Amniotic stem cell (primary cell): Measurements from ENCODE around the gene SMYD3.
"Not testable (repeated sequence)": the region's sequence is repeated elsewhere in the genome, so short reads cannot be mapped to it uniquely, and the experiment has no call there.

Experiments
- DNase-seq: peaks from one replicate; lab custom pipeline; 2025; lab: John Stamatoyannopoulos, UW

The SMYD3 gene

DNA sequence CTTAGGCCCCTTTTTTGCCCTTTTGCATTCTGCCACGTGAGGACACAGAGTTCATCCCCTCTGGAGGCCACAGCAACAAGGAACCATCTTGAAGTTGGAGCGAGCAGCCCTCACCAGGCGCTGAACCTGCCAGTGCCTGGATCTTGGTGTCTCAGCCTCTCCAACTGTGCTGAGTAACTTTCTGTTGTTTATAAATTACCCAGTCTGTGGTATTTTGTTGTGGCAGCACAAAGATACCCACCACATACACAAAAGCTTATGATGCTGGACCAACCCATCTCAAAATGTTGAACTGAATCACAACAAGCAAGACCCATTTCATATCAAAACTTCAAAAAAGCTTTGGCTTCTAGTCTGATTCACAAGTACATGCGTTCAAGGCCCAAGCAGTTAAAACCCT, 702.4 kb downstream of the SMYD3 start:
- no peak for DNase-seq

DNA sequence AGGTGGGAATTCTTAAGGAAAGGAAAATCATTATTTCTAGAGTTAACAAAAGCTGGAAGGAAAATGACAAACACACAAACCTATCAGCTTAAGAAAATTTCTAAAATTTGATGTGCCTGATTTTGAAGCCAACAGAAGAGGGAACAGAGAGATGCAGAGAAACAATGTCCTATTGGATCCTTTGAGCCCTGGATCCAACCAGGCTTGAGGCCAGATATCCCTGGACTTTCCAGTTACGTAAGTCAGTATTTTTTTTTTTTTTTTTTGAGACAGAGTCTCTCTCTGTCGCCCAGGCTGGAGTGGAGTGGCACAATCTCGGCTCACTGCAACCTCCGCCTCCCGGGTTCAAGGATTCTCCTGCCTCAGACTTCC, 703.4 kb downstream of the SMYD3 start:
- no peak for DNase-seq

DNA sequence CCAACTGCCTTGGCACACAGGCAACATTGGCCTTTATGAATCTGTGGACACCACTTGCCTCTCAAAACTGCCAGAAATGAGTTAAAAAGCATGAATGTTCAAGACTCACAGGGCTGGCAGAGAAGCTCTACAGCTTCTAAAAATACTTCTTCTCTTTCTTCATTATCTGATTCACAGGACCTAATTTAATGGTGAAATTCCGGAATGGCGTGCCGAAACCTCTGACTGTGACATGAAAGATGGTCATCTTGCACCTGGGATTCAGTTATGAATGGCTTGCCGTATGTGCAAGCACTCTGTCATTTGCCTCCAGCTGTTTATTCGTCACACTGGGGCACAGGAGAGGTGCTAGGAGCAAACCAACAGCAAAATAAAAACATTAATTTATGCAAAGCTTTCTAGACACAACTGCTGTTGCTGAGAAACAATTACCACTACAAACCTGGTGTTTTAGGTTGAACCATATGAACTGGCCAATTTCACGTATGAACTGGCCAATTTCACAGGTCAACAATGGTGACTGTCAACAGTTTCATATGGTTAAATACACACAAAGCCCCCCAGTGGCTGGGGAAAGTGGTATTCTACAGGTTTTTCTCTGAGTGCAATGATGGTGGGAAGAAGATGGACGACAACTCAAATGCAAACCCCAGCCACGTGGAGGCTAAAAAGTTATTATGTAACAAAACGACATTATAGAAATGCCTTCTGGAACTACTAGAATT, 704.0 kb downstream of the SMYD3 start:
- no peak for DNase-seq

DNA sequence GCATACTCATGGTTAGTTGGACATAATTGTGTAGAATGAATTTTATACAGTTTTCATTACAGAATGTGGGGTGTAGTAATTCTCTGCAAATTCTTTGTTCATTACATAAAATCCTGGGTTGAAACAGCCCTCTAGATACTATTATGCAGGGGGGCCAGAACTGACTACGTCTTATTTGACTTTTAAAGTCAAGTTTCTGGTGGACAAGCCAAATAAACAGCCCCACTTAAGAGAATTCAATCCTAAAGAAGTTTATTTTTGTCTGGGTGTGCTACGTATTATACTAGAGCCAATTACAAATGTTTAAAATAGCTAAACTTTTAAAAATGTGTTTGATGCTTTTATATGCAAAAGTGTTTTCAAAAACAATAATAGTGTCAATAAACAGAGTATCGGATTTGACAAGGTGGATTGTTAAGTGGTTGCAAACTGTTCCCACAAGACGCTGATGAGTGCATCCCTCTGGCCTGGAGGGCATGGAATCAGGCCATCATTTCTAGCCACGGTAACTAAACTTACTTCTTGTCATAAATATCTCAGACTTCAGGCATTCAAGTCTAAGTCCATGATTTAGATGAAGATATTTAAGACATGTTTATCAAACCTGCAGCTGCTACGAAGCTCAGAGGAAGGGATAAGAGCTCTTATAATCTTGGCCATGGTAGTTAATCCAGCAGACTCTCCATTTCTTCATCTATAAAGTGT, 706.0 kb downstream of the SMYD3 start:
- no peak for DNase-seq

DNA sequence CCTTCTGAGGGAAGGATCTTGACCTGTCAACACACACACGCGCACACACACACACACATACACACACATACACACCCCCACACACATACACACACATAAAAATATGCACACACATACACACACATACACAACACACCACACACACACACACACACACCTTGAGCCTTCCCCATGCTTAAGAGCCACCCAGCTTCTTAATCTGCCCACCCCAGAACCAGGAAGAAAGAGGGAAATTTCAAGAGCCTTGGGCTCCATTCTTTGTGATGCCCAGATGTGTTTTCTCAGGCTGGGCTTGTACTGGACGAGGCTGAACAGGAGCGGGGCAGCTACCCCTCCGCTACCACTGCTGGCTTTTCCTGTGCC, 708.7 kb downstream of the SMYD3 start:
- DNase-seq: no peak

DNA sequence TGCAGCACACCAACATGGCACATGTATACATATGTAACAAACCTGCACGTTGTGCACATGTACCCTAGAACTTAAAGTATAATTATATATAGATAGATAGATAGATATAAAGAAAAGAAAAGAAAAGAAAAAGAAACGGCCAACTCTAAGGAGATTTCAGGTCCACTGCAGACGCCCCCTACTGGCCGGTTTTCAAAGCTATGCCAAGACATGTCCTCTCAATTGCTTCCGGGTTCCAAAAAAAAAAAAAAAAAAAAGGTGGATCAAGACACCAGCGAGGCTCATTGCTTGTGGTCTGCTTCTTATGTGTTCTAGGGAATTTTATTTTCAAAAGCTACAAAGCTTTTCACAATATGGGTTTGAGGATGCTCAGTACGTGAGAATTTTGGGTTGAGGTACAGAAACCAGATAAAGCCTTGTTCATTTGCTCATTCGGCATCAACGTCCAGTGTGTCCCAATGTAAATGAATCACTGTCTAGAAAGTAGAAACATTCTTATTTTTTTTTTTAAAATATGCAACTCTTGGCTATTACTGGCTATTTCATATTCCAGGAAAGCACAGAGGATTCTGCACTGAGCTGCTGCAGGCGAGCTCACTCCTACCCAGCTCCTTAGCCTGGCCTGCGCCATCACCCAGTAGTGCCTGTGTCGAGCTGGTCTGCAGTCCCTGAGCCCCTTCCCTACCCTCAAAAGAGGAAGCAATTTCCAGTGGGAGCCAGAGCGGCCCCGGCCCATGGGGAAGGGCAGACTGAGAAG, 709.3 kb downstream of the SMYD3 start:
- DNase-seq: no peak

DNA sequence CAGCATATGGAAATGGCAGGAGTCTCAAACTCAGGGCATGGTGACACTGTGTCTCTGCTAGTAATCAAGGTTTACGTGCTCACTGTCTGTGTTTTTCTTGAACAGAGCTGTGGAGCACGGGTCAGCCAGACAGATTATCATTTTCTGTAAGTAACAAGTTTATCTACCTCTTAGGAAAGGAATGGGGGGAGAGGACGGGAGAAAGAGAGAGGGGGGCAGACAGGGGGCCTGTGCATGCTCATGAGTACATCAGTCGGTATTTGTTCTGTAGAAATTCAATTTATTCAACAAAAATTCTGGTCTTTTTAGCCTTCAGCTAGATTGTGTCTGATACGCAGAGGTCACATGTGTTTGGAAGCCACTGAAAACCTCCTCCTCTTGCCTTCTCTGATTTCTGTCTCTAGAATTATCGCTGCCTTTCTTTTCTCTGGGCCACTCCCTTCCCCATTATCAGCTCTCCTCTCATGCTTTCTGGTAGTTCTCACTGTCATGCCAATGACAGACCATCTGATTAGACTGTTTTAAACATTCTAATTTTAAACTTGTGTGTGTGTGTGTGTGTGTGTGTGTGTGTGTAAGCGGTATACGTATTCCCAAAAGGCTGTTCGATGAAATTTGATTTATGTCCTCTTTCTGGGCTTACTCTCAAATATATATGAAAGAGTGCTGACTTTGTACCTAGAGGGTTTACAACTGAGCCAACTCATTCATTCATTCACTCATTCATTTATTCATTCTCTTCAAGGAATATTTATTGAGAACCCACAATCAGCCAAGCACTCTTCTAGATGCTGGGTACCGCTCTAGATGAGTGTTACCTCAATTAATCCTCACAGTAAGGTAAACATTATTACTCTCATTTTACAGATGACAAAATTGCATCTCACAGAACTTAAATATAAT, 715.4 kb downstream of the SMYD3 start:
- no peak for DNase-seq

DNA sequence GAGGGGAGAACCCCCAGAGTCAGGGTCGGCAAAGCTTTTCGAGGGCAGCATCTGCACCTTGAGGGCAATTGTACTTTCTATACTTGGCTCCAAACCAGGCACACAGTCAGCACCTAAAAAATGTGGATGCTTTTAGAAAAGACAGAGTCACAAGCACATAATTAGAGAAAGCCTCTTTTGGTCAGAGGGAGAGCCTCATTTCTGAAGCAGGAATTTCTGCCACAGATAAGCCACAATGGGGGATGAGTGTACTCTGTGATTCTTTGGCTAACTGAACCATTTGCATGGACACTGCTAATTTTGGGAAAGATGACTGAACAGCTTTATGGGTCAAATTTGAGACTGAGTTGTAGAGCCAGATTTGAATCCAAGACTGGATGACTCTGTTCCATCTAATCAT, 716.6 kb downstream of the SMYD3 start:
- no peak for DNase-seq

DNA sequence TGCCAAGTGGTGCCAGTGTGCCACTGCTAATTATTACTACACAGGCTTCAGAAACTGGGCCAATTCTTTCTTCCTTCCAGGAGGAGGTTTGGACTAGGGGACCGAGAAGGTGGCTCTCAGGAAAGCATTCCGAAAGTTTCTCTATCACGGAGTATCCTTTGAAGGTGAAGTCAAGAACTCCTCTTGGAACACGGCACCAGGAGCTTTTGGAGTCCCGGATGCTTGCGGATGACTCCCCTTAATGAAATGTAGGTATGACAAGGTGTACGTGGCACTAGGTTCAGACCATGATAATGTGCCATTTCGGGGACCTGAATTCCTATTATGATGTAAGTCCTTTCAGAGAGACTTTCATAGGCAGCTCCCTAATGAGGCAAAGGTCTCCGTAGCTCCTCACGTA, 718.2 kb downstream of the SMYD3 start:
- no peak for DNase-seq

DNA sequence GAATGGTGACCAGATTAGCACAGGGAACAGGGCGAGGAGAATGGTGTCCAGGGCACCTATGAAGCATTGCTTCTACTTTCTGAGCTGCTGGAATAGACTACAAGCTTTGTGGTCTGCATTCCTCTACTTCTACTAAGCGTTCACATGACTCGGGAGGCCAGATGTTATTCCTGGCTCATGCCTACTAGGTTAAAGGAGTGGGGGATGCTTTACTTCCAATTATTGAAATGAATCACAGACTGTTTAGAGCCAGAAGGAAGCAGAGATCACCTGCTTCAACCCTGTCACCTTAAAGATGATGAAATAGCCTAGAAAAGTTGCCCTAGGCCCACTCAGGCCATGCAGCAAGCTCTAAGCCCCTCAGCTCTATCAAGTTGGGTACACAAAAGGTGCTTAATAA, 718.8 kb downstream of the SMYD3 start:
- DNase-seq: peak; percentile 85

DNA sequence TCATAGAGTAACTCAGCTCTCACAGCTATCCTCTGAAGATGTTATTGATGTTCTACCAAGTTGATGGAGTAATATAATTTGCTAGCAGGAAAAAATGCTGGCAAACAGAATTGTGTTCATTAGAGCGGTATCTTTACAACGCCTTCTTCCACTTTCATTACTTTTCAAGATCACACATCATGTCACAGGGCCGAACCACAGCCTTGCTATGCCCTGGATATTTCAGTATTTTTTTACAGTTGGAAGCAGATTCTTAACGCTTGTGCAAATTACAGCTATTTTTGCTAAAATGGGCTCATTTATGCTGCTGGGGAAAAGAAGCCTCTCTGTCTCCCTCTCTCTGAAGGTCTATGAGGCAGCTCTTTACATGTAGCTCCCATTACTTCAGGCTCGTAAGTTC, 720.1 kb downstream of the SMYD3 start:
- DNase-seq: no peak

DNA sequence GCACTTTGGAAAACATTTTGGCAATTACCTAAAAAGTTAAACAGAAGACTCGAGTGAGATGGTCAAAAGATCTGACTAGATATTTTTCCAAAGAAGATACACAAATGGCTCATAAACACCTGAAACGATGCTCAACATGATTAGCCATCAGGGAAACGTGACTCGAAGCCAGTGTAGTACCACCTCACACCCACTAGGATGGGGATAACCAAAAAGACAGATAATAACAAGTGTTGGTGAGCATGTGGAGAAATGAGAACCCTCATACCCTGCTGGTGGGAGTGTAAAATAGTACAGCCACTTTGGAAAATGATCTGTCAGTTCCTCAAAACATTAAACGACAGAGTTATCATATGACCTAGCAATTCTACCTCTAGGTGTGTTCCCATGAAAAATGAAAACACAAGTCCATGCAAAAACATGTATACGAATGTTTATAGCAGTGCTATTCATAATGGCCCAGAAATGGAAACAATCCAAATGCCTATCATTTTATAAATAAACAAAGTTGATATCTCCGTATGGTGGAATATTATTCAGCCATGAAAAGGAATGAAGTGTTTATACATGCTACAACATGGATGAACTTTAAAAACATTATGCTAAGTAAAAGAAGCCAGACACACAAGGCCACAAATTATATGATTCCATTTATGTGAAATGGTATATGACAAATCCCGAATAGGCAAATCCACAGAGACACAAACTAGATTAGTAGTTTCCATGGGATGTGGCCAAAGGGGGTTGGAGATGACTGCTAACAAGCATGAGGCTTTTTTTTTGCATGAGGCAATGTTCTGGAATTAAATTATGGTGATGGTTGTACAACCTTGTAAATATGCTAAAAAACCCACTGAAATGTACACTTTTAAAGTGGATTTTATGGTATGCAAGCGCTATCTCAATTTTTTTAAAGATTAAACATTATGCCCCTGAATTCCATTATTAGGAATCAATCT, 727.0 kb downstream of the SMYD3 start:
- DNase-seq: no peak

DNA sequence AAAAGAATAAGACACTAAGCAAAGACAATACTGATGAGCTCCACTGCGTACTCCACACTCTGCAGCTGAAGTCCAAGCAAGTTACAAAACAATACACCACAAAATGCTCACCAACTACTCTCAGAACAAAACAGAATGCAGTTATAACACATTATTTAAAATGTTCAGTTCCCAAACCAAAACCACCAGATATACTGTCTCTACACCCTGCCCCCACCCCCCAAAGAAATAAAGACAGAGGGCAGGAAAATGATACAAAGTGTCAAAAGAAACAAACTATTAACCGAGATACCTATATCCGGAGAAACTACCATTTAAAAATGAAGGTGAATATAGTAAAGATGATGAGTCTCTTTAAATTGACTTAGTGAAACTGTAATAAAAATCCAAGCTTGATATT, 729.3 kb downstream of the SMYD3 start:
- no peak for DNase-seq

DNA sequence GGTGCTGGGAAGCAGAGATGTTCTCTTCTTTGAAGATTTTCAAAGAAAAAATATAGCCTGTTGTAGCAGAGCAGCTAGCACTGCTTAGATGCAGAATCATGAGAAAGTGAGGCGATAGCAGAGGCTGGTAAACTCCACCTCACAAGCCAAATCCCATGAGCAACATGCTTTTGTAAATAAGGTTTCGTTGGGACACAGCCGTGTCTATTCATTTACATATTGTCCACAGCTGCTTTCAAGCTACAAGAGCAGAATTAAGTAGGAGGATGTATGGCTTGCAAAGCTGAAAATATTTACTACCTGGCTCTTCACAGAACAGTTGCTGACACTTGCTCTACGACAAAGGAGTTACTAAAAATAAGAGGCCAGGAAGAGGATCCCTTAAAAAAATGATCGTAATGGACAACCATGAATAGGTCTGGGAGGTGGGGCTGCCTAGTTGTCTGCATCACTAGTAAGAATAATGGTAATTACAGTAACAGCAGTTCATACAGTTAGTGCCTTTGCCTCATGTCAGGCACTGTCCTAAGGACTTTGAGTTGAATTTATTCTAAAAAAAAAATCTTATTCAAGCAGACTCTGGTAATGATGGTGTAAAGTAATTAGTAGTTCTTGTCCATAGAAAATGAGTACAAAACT, 730.3 kb downstream of the SMYD3 start:
- no peak for DNase-seq

DNA sequence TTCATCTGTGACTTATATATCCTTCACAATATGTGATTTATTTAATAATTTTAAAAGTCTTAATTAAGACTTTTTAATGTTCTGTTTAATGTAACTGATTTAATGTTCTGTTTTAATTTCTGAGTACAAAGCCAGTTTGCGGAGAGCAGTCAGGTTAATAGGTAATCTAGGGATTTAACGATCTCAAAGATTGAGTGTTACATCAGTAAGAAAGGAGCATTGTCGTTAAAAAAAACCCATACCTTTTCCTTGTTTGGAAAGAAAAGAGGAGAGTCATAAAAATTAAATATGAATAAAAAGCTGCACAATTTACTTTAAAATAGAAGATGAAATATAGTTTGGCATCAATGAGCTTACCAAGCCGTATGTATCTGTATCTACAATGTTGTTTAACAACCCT, 730.9 kb downstream of the SMYD3 start:
- no peak for DNase-seq

DNA sequence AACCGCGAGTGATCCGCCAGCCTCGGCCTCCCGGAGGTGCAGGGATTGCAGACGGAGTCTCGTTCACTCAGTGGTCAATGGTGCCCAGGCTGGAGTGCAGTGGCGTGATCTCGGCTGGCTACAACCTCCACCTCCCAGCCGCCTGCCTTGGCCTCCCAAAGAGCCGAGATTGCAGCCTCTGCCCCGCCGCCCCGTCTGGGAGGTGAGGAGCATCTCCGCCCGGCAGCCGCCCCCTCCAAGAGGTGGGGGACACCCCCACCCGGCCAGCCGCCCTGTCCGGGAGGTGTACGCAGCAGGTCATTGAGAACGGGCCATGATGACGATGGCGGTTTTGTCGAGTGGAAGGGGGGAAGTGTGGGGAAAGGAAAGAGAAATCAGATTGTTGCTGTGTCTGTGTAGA, 732.1 kb downstream of the SMYD3 start:
- DNase-seq: not testable (repeated sequence)

DNA sequence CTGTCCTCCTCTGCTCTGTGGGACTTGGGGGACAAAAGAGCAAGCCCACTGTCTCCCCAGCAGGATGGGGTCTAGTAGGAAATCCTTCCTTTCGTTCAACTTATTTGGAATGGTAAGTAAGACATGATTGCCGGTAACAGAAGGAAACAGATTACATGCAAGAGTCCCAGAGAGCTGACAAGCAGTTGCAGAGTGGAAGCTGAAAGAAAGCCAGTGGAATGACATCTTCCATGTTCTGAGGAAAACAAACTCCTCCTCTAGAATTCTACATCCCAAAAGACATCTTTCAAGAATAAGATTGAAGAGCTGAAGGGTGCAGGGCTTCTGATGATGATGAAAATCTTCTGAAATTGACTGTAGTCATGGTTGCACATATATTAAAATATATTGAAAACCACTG, 732.9 kb downstream of the SMYD3 start:
- DNase-seq: no peak

DNA sequence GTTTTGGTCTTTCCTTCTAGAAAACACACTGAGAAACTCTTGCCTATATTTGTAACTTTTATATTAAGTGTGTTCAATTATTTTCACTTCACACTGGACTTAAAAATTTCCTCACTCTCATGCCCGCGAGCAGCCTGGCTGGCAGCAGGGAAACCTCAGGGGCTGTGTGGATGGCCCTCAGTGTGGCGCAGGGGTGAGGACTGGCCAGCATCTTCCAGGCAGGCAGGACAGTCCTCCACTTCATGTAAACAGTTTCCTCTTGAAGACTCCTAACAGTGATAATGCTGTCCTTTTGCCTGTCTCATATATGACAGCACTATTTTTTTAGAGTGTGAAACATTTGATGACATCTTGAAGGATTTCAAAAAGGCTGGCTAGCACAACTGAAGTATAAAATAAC, 733.7 kb downstream of the SMYD3 start:
- no peak for DNase-seq

DNA sequence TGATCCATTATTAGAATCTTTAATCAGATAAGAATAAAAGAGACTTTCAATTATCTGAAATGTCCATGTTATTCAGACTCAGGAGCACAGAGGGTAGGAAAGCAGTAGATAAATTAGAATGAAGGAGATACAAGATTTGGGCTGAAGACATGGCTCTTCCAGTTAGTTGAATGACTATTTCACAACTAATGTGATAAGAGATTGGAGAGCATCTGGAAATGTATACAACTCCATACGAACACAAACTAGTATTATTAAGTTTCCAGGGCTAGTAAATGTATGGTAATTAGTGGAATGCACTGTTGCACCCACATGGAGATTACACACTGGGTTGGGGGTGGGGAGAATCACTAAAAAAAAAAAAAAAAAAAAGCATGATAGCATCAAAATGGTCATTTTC, 734.3 kb downstream of the SMYD3 start:
- no peak for DNase-seq

DNA sequence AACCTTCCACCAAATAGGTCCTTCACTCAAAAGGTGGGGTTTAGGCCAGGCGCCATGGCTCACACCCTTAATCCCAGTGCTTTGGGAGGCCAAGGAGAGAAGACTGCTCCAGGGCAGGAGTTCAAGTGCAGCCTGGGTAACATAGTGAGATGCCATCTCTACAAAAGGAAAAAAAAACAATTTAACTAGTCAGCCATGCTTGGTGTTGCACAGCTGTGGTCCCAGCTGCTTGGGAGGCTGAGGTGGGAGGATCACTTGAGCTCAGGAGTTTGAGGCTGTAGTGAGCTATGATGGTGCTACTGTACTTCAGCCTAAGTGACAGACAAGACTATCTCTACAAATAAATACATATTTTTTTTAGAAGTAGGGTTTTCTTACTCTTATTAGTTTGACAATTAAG, 734.8 kb downstream of the SMYD3 start:
- DNase-seq: no peak
